ENCODE results near the gene CHRNA9.
"Not testable (repeated sequence)": the region's sequence is repeated elsewhere in the genome, so short reads cannot be mapped to it uniquely, and the experiment has no call there.

Gene CHRNA9

GRCh38 chr4:40334591-40335524 lies at the start of gene CHRNA9:
Gene CHRNA9 (plus strand): TSS chr4:40335333. CDS start chr4:40335468, 135 bp downstream.
- no peak for DNase-seq (ENCODE audit: low spot score)

GRCh38 chr4:40285692-40286091 lies 49.4 kb upstream of the CHRNA9 start:
- DNase-seq (ENCODE audit: low spot score): no peak

GRCh38 chr4:40288566-40288965 lies 46.6 kb upstream of the CHRNA9 start:
- no peak for DNase-seq (ENCODE audit: low spot score)

- DNase-seq (ENCODE audit: low spot score): peak; percentile 68
Observed at GRCh38 chr4:40289366-40290188, 45.6 kb upstream of the CHRNA9 start.

- DNase-seq (ENCODE audit: low spot score): peak; percentile 38
Observed at GRCh38 chr4:40290611-40291186, 44.4 kb upstream of the CHRNA9 start.

GRCh38 chr4:40292313-40292759 lies 42.8 kb upstream of the CHRNA9 start:
- peak; percentile 18 for DNase-seq (ENCODE audit: low spot score)

GRCh38 chr4:40294339-40294738 lies 40.8 kb upstream of the CHRNA9 start:
- DNase-seq (ENCODE audit: low spot score): no peak

GRCh38 chr4:40295030-40295429 lies 40.1 kb upstream of the CHRNA9 start:
- DNase-seq (ENCODE audit: low spot score): not testable (repeated sequence)

- DNase-seq (ENCODE audit: low spot score): no peak
Observed at GRCh38 chr4:40295572-40295971, 39.6 kb upstream of the CHRNA9 start.

GRCh38 chr4:40299126-40299525 lies 36.0 kb upstream of the CHRNA9 start:
- no peak for DNase-seq (ENCODE audit: low spot score)

GRCh38 chr4:40299811-40300292 lies 35.3 kb upstream of the CHRNA9 start:
- no peak for DNase-seq (ENCODE audit: low spot score)

GRCh38 chr4:40300371-40301162 lies 34.6 kb upstream of the CHRNA9 start:
- peak; percentile 22 for DNase-seq (ENCODE audit: low spot score)

- DNase-seq (ENCODE audit: low spot score): peak; percentile 57
Observed at GRCh38 chr4:40301603-40302002, 33.5 kb upstream of the CHRNA9 start.

GRCh38 chr4:40303751-40304150 lies 31.4 kb upstream of the CHRNA9 start:
- DNase-seq (ENCODE audit: low spot score): no peak

GRCh38 chr4:40305328-40306170 lies 29.6 kb upstream of the CHRNA9 start:
- peak; percentile 91 for DNase-seq (ENCODE audit: low spot score)

GRCh38 chr4:40306226-40306625 lies 28.9 kb upstream of the CHRNA9 start:
- no peak for DNase-seq (ENCODE audit: low spot score)

GRCh38 chr4:40306976-40307375 lies 28.2 kb upstream of the CHRNA9 start:
- DNase-seq (ENCODE audit: low spot score): no peak

GRCh38 chr4:40307627-40308497 lies 27.3 kb upstream of the CHRNA9 start:
- peak; percentile 71 for DNase-seq (ENCODE audit: low spot score)

- no peak for DNase-seq (ENCODE audit: low spot score)
Observed at GRCh38 chr4:40308528-40309122, 26.5 kb upstream of the CHRNA9 start.
